Uterus (tissue), 4 donors: Measurements from ENCODE around the gene PARD6B. TPM values are rescaled to one million over a fixed set of nuclear protein-coding genes. Genes with fewer than 3 reads are reported as not detected.

Experiments used
- DNase-seq, 2 donors: peaks; one replicate each; pipeline ENCODE4 v3.0.0-alpha.2; 2019 to 2020
- H3K27ac ChIP-seq, 2 donors: fragments of 200-600 bp; sonication (generic); 1 replicate in 1 of 2; 2 replicates in 1 of 2; pipeline ENCODE4 v1.5.1; 2016 to 2018
- H3K27me3 ChIP-seq, 2 donors: fragments of 200-600 bp; sonication (generic); one replicate each; pipeline ENCODE4 v1.5.1; 2018 to 2019; ENCODE audit warnings: control low read depth in 1 of 2
- H3K36me3 ChIP-seq, 2 donors: fragments of 200-600 bp; sonication (generic); one replicate each; pipeline ENCODE4 v1.5.1; 2019; ENCODE audit warnings: control low read depth in 1 of 2
- H3K4me1 ChIP-seq, 2 donors: fragments of 200-600 bp; sonication (generic); one replicate each; pipeline ENCODE4 v1.5.1; 2018 to 2019; ENCODE audit warnings: control low read depth in 1 of 2
- H3K4me3 ChIP-seq, 2 donors: fragments of 200-600 bp; sonication (generic); 1 replicate in 1 of 2; 2 replicates in 1 of 2; pipeline ENCODE4 v1.5.1; 2018 to 2019; ENCODE audit warnings: mild to moderate bottlenecking in 1 of 2
- H3K9me3 ChIP-seq, 2 donors: fragments of 200-600 bp; sonication (generic); one replicate each; pipeline ENCODE4 v1.5.1; 2019; ENCODE audit warnings: control low read depth in 1 of 2
- CTCF ChIP-seq, 4 experiments: fragments of 200-600 bp in 2 of 4; fragments of 450-650 bp in 2 of 4; sonication (generic) in 2 of 4; IDR thresholded peaks; one replicate each; pipeline ENCODE4 v1.5.1; 2016 to 2019; ENCODE audit warnings: antibody characterized with exemption in 4 of 4, mild to moderate bottlenecking in 2 of 4, moderate library complexity in 1 of 4
- POLR2A ChIP-seq, 2 donors: fragments of 450-650 bp; IDR thresholded peaks; one replicate each; pipeline ENCODE4 v1.6.1; 2016; ENCODE audit warnings: antibody characterized with exemption in 2 of 2, mild to moderate bottlenecking in 1 of 2, moderate library complexity in 1 of 2
- intact Hi-C: fragments of 100-400 bp; cut with DNase I; formaldehyde crosslinking; loops from one replicate; pipeline ENCODE4 v1.15.1; 2023; ENCODE audit warnings: low total_unique reads
- total RNA-seq, 4 donors: library from RNA; depleted of rRNA in 3 of 4; stranded (reverse); fragments of >200 nt in 3 of 4; gene quantifications; one replicate each; pipeline versions ENCODE4 v1.1.0 to v1.2.4, GENCODE V29; 2014 to 2023
- donor health status: DM: yes; HTN: yes; CAD: no.

Gene PARD6B
- total RNA-seq, 4 donors from 2014 or later = 2.0 to 13.2 (median 7.8) TPM

GRCh38 chr20:50688256-50688975, 43.0 kb upstream of the PARD6B start:
- peak overlapping the region; percentile 88 to 89 for H3K27ac ChIP-seq

GRCh38 chr20:50689864-50690649, 41.3 kb upstream of the PARD6B start:
- no peak for TF ChIP-seq CTCF (IDR thresholded peaks at IDR 0.05)
- TF ChIP-seq POLR2A (IDR thresholded peaks at IDR 0.05) = no peak
- Histone ChIP-seq H3K36me3 (no peaks in the 10 kb centered on the region), H3K4me1 (no peaks in the 10 kb centered on the region), H3K27ac (peak overlapping the region; percentile 88 to 89), H3K27me3 (no peaks in the 10 kb centered on the region), H3K4me3 (peak overlapping the region; percentile 50 to 52), H3K9me3 (no peaks in the 10 kb centered on the region)
- no peak for DNase-seq
- intact Hi-C loops = no loop called here

More at GRCh38 chr20:50688256-50688975, 43.0 kb upstream of the PARD6B start:
- TF ChIP-seq CTCF (IDR thresholded peaks at IDR 0.05) = no peak
- no peak for TF ChIP-seq POLR2A (IDR thresholded peaks at IDR 0.05)
- no peaks in the 10 kb centered on the region for H3K27me3 ChIP-seq
- DNase-seq = no peak
- no peaks in the 10 kb centered on the region for H3K4me1 ChIP-seq
- no peaks in the 10 kb centered on the region for H3K9me3 ChIP-seq
- no peaks in the 10 kb centered on the region for H3K36me3 ChIP-seq
- no peak overlapping the region for H3K4me3 ChIP-seq
- intact Hi-C loops = no loop called here

- H3K27me3 ChIP-seq = no peaks in the 10 kb centered on the region
- peak within 1 kb of the TSS; percentile 50 to 52 for H3K4me3 ChIP-seq
- intact Hi-C loops = no loop called here
- no peaks in the 10 kb centered on the region for H3K36me3 ChIP-seq
- no peaks in the 10 kb centered on the region for H3K9me3 ChIP-seq
- peak; percentile 50 to 52 for DNase-seq
- H3K27ac ChIP-seq = peak within 1 kb of the TSS; percentile 88 to 89
- TF ChIP-seq CTCF (IDR thresholded peaks at IDR 0.05) = no peak
- TF ChIP-seq POLR2A (IDR thresholded peaks at IDR 0.05) = no peak
- no peaks in the 10 kb centered on the region for H3K4me1 ChIP-seq
Measured at GRCh38 chr20:50690650-50691572, 40.5 kb upstream of the PARD6B start, which contains the start of gene RIPOR3. Gene RIPOR3, minus strand, starts transcription at chr20:50691542. Its CDS starts 414 bp downstream, at chr20:50691128.

GRCh38 chr20:50691573-50692551, 39.5 kb upstream of the PARD6B start:
- no peak for TF ChIP-seq CTCF (IDR thresholded peaks at IDR 0.05)
- no peak for TF ChIP-seq POLR2A (IDR thresholded peaks at IDR 0.05)
- Histone ChIP-seq H3K9me3 (no peaks in the 10 kb centered on the region), H3K4me3 (peak overlapping the region; percentile 50 to 52), H3K27me3 (no peaks in the 10 kb centered on the region), H3K4me1 (no peaks in the 10 kb centered on the region), H3K27ac (peak overlapping the region; percentile 88 to 89), H3K36me3 (no peaks in the 10 kb centered on the region)
- peak; percentile 48 to 58 for DNase-seq
- intact Hi-C loops = no loop called here
